Endodermal cell (in vitro differentiated cells): ENCODE measurements around the gene ATP4B. TPM values are rescaled to one million over a fixed set of nuclear protein-coding genes. Genes with fewer than 3 reads are reported as not detected.

Source experiments
- DNase-seq: peaks from one replicate; pipeline ENCODE4 v3.0.0-alpha.2; 2017
- H3K27ac ChIP-seq: 2 replicates; pipeline ENCODE4 v1.5.1; 2013; ENCODE audit warnings: mild to moderate bottlenecking, low read depth, low read length, moderate library complexity
- H3K27me3 ChIP-seq: 2 replicates; pipeline ENCODE4 v1.6.1; 2013; ENCODE audit warnings: mild to moderate bottlenecking, low read length, moderate library complexity; ENCODE audit not compliant: insufficient read depth, control insufficient read depth, poor library complexity, severe bottlenecking
- H3K36me3 ChIP-seq: 2 replicates; pipeline ENCODE4 v1.7.0; 2013; ENCODE audit warnings: mild to moderate bottlenecking, low read length, moderate library complexity; ENCODE audit not compliant: control insufficient read depth, insufficient read depth
- H3K4me1 ChIP-seq: one replicate; pipeline ENCODE4 v1.7.0; 2013; ENCODE audit warnings: low read length; ENCODE audit not compliant: control insufficient read depth, insufficient read depth
- H3K4me3 ChIP-seq: 2 replicates; pipeline ENCODE4 v1.5.1; 2013; ENCODE audit warnings: mild to moderate bottlenecking, low read length, moderate library complexity
- H3K9ac ChIP-seq: 2 replicates; pipeline ENCODE4 v1.6.1; 2013; ENCODE audit warnings: mild to moderate bottlenecking, low read length, moderate library complexity; ENCODE audit not compliant: poor library complexity, severe bottlenecking; ENCODE audit errors: extremely low read depth
- H3K9me3 ChIP-seq: 2 replicates; pipeline ENCODE4 v1.6.1; 2013; ENCODE audit warnings: mild to moderate bottlenecking, low read length, moderate library complexity; ENCODE audit not compliant: control insufficient read depth
- H3K27ac Mint-ChIP-seq: 2 replicates; pipeline ENCODE4 v1.8.0; 2020; ENCODE audit warnings: mixed read lengths
- H3K27me3 Mint-ChIP-seq: 2 replicates; pipeline ENCODE4 v1.8.0; 2021; ENCODE audit warnings: mild to moderate bottlenecking, mixed read lengths; ENCODE audit not compliant: insufficient read depth
- H3K36me3 Mint-ChIP-seq: 2 replicates; pipeline ENCODE4 v1.8.0; 2020; ENCODE audit warnings: low read depth, mixed read lengths
- H3K4me1 Mint-ChIP-seq: 2 replicates; pipeline ENCODE4 v1.8.0; 2020; ENCODE audit warnings: mixed read lengths
- H3K4me3 Mint-ChIP-seq: 2 replicates; pipeline ENCODE4 v1.8.0; 2020; ENCODE audit warnings: mild to moderate bottlenecking, moderate library complexity, mixed read lengths
- H3K9me3 Mint-ChIP-seq: 2 replicates; pipeline ENCODE4 v1.8.0; 2020; ENCODE audit warnings: mild to moderate bottlenecking, mixed read lengths
- WGBS, 2 experiments: methylation state at CpG; one replicate each; pipeline versions ENCODE4 v1.1.5 to v1.1.7; 2013; ENCODE audit warnings: missing lambda C conversion rate in 2 of 2, mixed read lengths in 1 of 2; ENCODE audit not compliant: insufficient coverage in 1 of 2, insufficient read length in 1 of 2; 5-methylcytosine and 5-hydroxymethylcytosine counted together
- total RNA-seq, 2 donors: library from RNA; stranded (reverse); fragmentation: NEBNext Ultra II Directional in 1 of 2; extraction: Animal tissue kit (Norgen Biotek cat#: 25700) in 1 of 2; gene quantifications; 2 replicates in 1 of 2; 3 replicates in 1 of 2; pipeline ENCODE4 v1.2.1, GENCODE V29; 2021
- TF ChIP-seq, protein P1 (sequence below): fragments of 200-600 bp; sonication (generic); conservative IDR thresholded peaks from 2 replicates; pipeline ENCODE4 v1.5.0; 2021; ENCODE audit warnings: antibody characterized with exemption, mild to moderate bottlenecking

The ATP4B gene
- total RNA-seq, 2 donors from 2014 or later, result not detected

DNA sequence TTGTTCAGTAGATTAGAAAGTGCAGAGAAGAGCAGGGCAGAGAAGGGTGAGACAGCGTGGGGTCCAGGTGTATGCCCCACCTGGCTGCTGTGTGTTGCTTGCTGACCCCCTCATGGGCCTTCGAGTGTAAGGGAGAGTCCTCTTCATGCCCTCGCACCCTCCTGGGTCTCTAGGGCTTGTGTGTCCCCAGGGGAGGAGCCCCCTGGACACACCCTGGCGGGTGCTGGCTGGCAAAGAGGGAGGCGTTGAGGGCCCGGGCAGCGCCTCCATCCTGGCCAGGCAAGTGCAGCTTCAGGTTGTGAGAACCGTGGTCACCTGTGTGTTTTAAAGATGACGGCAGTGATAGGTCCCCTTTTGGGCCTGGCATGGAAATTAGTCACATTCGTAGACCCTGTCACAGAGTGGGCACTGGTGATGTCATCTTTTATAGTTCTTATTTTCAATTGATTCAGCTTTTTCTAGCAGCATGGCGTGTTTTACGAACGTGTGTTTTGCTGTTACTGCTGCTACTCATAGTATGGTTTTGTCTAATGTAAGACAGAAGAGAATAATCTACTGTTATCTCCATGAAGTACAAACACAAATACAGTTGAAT, 54.8 kb downstream of the ATP4B start:
- Mint-ChIP-seq H3K27me3 (no peaks in the 10 kb centered on the region), H3K27ac (no peak overlapping the region), H3K9me3 (no peaks in the 10 kb centered on the region), H3K4me3 (no peak overlapping the region), H3K4me1 (no peaks in the 10 kb centered on the region), H3K36me3 (peaks cover 44% of the 10 kb centered on the region)
- no peak for DNase-seq
- Histone ChIP-seq H3K4me3 (no peak overlapping the region), H3K4me1 (no peaks in the 10 kb centered on the region), H3K36me3 (peaks cover 41% of the 10 kb centered on the region), H3K27me3 (no peaks in the 10 kb centered on the region), H3K9ac (no peak overlapping the region), H3K9me3 (no peaks in the 10 kb centered on the region), H3K27ac (peak overlapping the region; percentile 44)
- TF ChIP-seq, protein P1, sequence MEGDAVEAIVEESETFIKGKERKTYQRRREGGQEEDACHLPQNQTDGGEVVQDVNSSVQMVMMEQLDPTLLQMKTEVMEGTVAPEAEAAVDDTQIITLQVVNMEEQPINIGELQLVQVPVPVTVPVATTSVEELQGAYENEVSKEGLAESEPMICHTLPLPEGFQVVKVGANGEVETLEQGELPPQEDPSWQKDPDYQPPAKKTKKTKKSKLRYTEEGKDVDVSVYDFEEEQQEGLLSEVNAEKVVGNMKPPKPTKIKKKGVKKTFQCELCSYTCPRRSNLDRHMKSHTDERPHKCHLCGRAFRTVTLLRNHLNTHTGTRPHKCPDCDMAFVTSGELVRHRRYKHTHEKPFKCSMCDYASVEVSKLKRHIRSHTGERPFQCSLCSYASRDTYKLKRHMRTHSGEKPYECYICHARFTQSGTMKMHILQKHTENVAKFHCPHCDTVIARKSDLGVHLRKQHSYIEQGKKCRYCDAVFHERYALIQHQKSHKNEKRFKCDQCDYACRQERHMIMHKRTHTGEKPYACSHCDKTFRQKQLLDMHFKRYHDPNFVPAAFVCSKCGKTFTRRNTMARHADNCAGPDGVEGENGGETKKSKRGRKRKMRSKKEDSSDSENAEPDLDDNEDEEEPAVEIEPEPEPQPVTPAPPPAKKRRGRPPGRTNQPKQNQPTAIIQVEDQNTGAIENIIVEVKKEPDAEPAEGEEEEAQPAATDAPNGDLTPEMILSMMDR, result no peak
- 94 to 97% methylated on average over 6 to 13 of the region's 13 CpGs for WGBS, 2 experiments

DNA sequence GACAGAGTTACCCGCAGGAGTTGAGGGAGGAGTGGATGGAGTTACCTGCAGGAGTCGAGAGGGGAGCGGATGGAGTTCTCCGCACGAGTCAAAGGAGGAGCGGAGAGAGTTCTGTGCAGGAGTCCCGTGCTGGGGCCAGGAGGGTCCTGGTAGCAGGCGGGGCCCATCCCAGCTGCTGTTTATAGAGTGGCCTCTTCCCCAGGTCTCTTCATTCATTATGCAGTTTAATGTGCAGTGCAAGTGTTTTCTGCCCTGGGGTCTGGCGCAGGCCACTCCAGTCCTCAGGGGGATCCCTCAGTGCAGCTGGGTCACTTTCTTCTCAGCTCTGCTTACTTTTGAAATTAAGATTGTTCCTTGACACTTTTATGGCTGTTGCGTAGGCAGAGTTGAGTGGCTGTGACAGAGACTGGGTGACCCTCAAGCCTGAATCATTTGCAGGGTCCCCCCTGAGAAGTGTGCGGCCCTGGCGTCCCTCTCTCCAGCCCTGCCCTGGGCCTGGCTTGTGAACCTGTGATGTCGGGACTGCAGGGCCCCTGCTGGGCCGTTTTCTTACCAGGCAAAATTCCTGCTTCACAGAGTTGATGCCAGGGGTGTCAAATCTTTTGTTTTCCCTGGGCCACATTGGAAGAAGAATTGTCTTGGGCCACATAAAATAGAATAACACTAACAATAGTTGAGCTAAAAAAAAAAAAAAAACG, 55.6 kb downstream of the ATP4B start:
- no peak overlapping the region for H3K27ac Mint-ChIP-seq
- Histone ChIP-seq H3K4me1 (no peaks in the 10 kb centered on the region), H3K9me3 (no peaks in the 10 kb centered on the region), H3K4me3 (no peak overlapping the region), H3K27ac (peak overlapping the region; percentile 44), H3K27me3 (no peaks in the 10 kb centered on the region), H3K9ac (no peak overlapping the region), H3K36me3 (peaks cover 48% of the 10 kb centered on the region)
- TF ChIP-seq, protein P1, result no peak
- H3K36me3 Mint-ChIP-seq, result peaks cover 48% of the 10 kb centered on the region
- H3K4me1 Mint-ChIP-seq, result no peaks in the 10 kb centered on the region
- no peaks in the 10 kb centered on the region for H3K9me3 Mint-ChIP-seq
- no peaks in the 10 kb centered on the region for H3K27me3 Mint-ChIP-seq
- no peak for DNase-seq
- no peak overlapping the region for H3K4me3 Mint-ChIP-seq
- WGBS, 2 experiments, result 86 to 91% methylated on average over 9 to 15 of the region's 15 CpGs

DNA sequence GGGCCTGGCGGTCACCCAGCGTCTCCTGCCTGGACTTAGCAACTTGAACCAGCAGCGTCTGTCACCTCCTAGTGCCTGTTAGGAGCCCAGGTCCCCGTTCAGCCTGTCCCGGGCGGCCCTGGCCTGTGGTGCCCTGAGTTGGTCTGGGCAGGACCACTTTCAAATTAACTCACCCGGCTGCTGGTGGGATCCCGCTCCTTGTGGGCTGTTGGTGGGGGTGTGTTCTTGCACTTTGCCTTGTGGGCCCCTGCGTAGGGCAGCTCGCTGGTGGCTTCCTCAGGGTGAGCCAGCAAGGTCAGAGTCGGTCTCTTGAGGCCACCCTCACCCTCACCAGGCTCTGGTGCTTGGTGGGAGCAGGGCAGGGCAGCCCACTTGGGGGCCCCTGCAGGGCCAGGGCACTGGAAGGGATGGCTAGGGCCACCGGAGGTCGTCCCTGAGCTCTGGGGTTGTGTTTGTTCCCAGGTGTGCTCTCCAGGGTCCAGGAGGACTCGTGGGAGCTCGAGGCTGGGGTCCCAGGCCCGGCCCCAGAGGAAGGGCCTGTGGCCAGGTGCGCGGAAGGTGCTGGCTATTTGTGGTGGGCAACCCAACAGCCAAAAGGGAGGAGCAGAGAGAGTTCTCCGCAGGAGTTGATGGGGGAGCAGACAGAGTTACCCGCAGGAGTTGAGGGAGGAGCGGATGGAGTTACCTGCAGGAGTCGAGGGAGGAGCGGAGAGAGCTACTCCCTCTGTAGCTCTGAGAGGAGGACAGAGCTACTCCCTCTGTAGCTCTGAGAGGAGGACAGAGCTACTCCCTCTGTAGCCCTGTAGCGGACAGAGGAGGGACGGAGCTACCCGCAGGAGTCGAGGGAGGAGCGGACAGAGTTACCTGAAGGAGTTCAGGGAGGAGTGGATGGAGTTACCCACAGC, 56.6 kb downstream of the ATP4B start:
- Mint-ChIP-seq H3K4me3 (no peak overlapping the region), H3K36me3 (peaks cover 56% of the 10 kb centered on the region), H3K4me1 (no peaks in the 10 kb centered on the region), H3K27me3 (no peaks in the 10 kb centered on the region), H3K9me3 (no peaks in the 10 kb centered on the region), H3K27ac (no peak overlapping the region)
- Histone ChIP-seq H3K4me3 (no peak overlapping the region), H3K4me1 (no peaks in the 10 kb centered on the region), H3K9ac (no peak overlapping the region), H3K27me3 (no peaks in the 10 kb centered on the region), H3K36me3 (peaks cover 54% of the 10 kb centered on the region), H3K9me3 (no peaks in the 10 kb centered on the region), H3K27ac (no peak overlapping the region)
- 92 to 94% methylated on average over 21 to 28 of the region's 28 CpGs for WGBS, 2 experiments
- no peak for DNase-seq
- TF ChIP-seq, protein P1, result no peak
